Measurements from ENCODE around the gene NR2C1.

The NR2C1 gene

GRCh38 chr12:95072900-95073697 is at the start of gene NR2C1 (continued):
- TF ChIP-seq ZSCAN23 (tag by site-specific recombination; IDR thresholded peaks at IDR 0.05) (0 out of 2 replicates have a peak, but pooled peaks have one; percentile 66), ZNF2 (tag by site-specific recombination; IDR thresholded peaks at IDR 0.05) (peak; percentile 84), ZNF174 (tag by site-specific recombination; IDR thresholded peaks at IDR 0.05) (no peak), ZNF664 (tag by site-specific recombination; IDR thresholded peaks at IDR 0.05) (no peak), ZSCAN16 (tag by site-specific recombination; IDR thresholded peaks at IDR 0.05) (no peak), ZNF48 (tag by site-specific recombination; IDR thresholded peaks at IDR 0.05) (no peak), HOXC10 (CRISPR knock-in tag; IDR thresholded peaks at IDR 0.05) (0 out of 2 replicates have a peak, but pooled peaks have one; percentile 12), ZNF654 (tag by site-specific recombination; IDR thresholded peaks at IDR 0.05; ENCODE audit: low read depth) (0 out of 2 replicates have a peak, but pooled peaks have one; percentile 9), PRDM1 (tag by site-specific recombination; IDR thresholded peaks at IDR 0.05) (peak; percentile 93; the same call in 1 of the 2 replicates), ZNF585B (tag by site-specific recombination; IDR thresholded peaks at IDR 0.05) (no peak), ZNF548 (tag by site-specific recombination; IDR thresholded peaks at IDR 0.05) (no peak), ZNF133 (tag by site-specific recombination; IDR thresholded peaks at IDR 0.05) (no peak), ZNF600 (tag by site-specific recombination; IDR thresholded peaks at IDR 0.05) (0 out of 2 replicates have a peak, but pooled peaks have one; percentile 10), CTCF (tag by site-specific recombination; IDR thresholded peaks at IDR 0.05) (peak; percentile 90), ZNF426 (tag by site-specific recombination; IDR thresholded peaks at IDR 0.05) (no peak), ZBTB6 (tag by site-specific recombination; IDR thresholded peaks at IDR 0.05) (no peak), MYNN (tag by site-specific recombination; IDR thresholded peaks at IDR 0.05; ENCODE audit: borderline replicate concordance) (peak; percentile 32; the same call in 1 of the 2 replicates), ZNF473 (tag by site-specific recombination; IDR thresholded peaks at IDR 0.05) (no peak), ZBTB20 (tag by site-specific recombination; IDR thresholded peaks at IDR 0.05) (peak; percentile 98), IKZF3 (tag by site-specific recombination; IDR thresholded peaks at IDR 0.05) (no peak), REPIN1 (tag by site-specific recombination; IDR thresholded peaks at IDR 0.05; ENCODE audit: low read depth) (no peak), ZNF776 (tag by site-specific recombination; IDR thresholded peaks at IDR 0.05; ENCODE audit: borderline replicate concordance) (no peak), SETDB1 (IDR thresholded peaks at IDR 0.05; ENCODE audit: insufficient read length, low read length) (no peak), SCRT1 (tag by site-specific recombination; IDR thresholded peaks at IDR 0.05; ENCODE audit: borderline replicate concordance) (no peak), ZNF24 (tag by site-specific recombination; IDR thresholded peaks at IDR 0.05) (peak; percentile 83; the same call in 1 of the 2 replicates), ZNF558 (tag by site-specific recombination; IDR thresholded peaks at IDR 0.05) (no peak), PRDM4 (tag by site-specific recombination; IDR thresholded peaks at IDR 0.05) (0 out of 2 replicates have a peak, but pooled peaks have one; percentile 18), ZNF561 (tag by site-specific recombination; IDR thresholded peaks at IDR 0.05; ENCODE audit: borderline replicate concordance) (peak; percentile 61; the same call in 1 of the 2 replicates), ZNF37A (tag by site-specific recombination; IDR thresholded peaks at IDR 0.05) (no peak), ZNF670 (tag by site-specific recombination; IDR thresholded peaks at IDR 0.05; ENCODE audit: low read depth) (no peak)
- TF ChIP-seq, protein P1, sequence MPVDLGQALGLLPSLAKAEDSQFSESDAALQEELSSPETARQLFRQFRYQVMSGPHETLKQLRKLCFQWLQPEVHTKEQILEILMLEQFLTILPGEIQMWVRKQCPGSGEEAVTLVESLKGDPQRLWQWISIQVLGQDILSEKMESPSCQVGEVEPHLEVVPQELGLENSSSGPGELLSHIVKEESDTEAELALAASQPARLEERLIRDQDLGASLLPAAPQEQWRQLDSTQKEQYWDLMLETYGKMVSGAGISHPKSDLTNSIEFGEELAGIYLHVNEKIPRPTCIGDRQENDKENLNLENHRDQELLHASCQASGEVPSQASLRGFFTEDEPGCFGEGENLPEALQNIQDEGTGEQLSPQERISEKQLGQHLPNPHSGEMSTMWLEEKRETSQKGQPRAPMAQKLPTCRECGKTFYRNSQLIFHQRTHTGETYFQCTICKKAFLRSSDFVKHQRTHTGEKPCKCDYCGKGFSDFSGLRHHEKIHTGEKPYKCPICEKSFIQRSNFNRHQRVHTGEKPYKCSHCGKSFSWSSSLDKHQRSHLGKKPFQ (tag by site-specific recombination; IDR thresholded peaks at IDR 0.05): no peak
- TF ChIP-seq, protein P2, sequence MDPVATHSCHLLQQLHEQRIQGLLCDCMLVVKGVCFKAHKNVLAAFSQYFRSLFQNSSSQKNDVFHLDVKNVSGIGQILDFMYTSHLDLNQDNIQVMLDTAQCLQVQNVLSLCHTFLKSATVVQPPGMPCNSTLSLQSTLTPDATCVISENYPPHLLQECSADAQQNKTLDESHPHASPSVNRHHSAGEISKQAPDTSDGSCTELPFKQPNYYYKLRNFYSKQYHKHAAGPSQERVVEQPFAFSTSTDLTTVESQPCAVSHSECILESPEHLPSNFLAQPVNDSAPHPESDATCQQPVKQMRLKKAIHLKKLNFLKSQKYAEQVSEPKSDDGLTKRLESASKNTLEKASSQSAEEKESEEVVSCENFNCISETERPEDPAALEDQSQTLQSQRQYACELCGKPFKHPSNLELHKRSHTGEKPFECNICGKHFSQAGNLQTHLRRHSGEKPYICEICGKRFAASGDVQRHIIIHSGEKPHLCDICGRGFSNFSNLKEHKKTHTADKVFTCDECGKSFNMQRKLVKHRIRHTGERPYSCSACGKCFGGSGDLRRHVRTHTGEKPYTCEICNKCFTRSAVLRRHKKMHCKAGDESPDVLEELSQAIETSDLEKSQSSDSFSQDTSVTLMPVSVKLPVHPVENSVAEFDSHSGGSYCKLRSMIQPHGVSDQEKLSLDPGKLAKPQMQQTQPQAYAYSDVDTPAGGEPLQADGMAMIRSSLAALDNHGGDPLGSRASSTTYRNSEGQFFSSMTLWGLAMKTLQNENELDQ (tag by site-specific recombination; IDR thresholded peaks at IDR 0.05; ENCODE audit: low read depth): no peak

Measured in HEK293 (cell line).